AG10803 (cell line): ENCODE results near the gene CHAF1A.
A peak's percentile ranks its signal among the peaks of the same experiment; 100 is the strongest.

Experiments
- DNase-seq: peaks from one replicate; pipeline ENCODE4 v3.0.0; 2010; ENCODE audit warnings: low read depth
- H3K4me3 ChIP-seq: 2 replicates; pipeline ENCODE4 v1.5.1; 2011; ENCODE audit warnings: mild to moderate bottlenecking, low read length, control low read depth
- CTCF ChIP-seq: conservative IDR thresholded peaks from 2 replicates; pipeline ENCODE4 v1.5.1; 2011; ENCODE audit warnings: mild to moderate bottlenecking, low read length, control low read depth, inconsistent platforms

Gene CHAF1A

DNA sequence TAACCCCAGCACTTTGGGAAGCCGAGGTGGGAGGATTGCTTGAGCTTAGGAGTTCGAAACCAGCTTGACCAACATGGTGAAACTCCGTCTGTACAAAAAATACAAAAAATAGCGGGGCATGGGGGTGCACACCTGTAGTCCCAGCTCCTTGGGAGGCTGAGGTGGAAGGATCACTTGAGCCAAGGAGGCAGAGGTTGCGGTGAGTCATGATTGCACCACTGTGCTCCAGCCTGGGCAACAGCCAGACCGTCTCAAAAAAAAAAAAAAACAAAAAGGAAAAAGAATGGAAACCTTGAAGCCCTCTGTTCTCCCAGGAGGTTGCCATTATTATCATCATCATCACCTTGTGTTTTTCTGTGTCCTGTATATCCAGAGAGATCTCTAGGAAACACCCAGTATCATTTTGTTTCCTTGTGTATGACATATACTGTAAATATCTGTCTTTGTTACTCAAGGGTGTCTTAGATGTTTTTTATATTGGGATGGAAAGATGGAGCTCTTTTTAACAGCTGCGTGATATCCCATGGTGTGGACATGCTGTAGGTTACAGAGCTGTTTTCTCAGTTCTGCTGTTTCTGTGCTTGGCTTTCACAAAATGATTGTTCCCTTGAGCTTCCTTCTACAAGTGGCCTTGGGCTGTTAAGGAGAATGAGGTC, 11.8 kb downstream of the CHAF1A start:
- no peak overlapping the region for H3K4me3 ChIP-seq
- TF ChIP-seq CTCF = no peak
- peak; percentile 38 for DNase-seq

DNA sequence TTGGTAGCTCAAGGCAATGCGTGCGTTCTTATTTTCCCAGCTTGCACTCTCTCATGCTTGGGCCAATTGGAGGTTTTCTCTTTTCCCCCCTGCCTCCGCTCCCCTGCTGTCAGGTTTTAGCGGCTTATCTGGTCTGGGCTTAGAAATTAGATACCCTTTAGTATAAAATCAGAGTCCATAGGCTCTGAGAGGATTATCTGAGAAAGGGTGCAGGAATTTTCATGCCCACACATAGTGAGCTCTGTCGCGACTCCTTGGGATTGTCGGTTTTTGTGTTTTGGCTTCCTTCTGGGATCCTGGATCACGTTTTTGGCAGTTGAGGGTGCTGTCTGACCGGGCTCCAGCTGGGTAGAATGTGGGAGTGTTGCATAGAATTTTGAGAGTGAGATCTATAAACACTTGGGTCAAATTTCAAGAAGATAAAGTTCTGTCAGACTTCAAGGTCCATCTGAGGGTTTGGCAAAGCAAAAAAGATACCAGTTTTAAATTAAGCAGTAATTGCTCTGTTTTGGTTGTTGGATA, 12.4 kb downstream of the CHAF1A start:
- no peak for TF ChIP-seq CTCF
- DNase-seq = no peak
- H3K4me3 ChIP-seq = no peak overlapping the region

DNA sequence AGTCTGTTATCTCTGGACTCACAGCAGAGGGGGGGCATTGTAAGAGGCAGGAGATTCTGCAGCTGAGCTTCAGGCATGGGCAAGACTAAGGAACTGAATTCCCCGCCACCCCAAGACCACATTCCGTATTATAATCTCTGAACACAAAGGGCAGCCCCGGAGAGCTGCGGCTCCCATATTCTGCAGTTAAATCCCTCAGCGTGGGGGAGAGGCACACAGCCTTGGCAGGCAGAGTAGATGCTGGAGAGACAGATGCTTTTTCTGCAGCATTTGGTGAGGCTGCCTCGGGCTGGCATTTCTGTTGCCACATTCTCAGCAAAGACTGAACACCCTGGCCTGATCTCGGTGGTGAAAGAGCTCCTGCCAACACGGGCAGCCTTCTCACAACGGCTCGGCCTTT, 12.9 kb downstream of the CHAF1A start:
- no peak for DNase-seq
- no peak overlapping the region for H3K4me3 ChIP-seq

GRCh38 chr19:4416268-4416667, 13.8 kb downstream of the CHAF1A start:
- no peak overlapping the region for H3K4me3 ChIP-seq
- no peak for DNase-seq
- TF ChIP-seq CTCF = no peak

More for the DNA sequence above, 12.9 kb downstream of the CHAF1A start:
- no peak for TF ChIP-seq CTCF

GRCh38 chr19:4423416-4424126, 21.1 kb downstream of the CHAF1A start:
- no peak for DNase-seq
- no peak overlapping the region for H3K4me3 ChIP-seq
- no peak for TF ChIP-seq CTCF

- TF ChIP-seq CTCF = no peak
- DNase-seq = peak; percentile 88
These were observed 23.1 kb downstream of the CHAF1A start for GRCh38 chr19:4425537-4425936.

More at GRCh38 chr19:4425537-4425936, 23.1 kb downstream of the CHAF1A start:
- H3K4me3 ChIP-seq = no peak overlapping the region
